ENCODE results near the gene TTLL12. TPM values are rescaled to one million over a fixed set of nuclear protein-coding genes. Genes with fewer than 3 reads are reported as not detected.

The TTLL12 gene
- total RNA-seq, 1 experiment from 2014 or later = 113 TPM

GRCh38 chr22:43197271-43197941 lies 10.5 kb upstream of the TTLL12 start:
- Histone ChIP-seq H3K4me2 (no peak overlapping the region), H3K4me3 (no peak overlapping the region), H3F3A (ENCODE audit: insufficient read depth, low read depth) (0 out of 2 replicates have a peak, but pooled peaks cover 3% of the 10 kb centered on the region), H4K20me1 (ENCODE audit: insufficient read depth) (no peaks in the 10 kb centered on the region), H3K27me3 (ENCODE audit: insufficient read depth, low read depth) (peaks cover 9% of the 10 kb centered on the region; the same call in 1 of the 2 replicates), H3K9me2 (ENCODE audit: insufficient read depth) (no peaks in the 10 kb centered on the region), H3K79me2 (ENCODE audit: low read depth) (no peaks in the 10 kb centered on the region), H3K27ac (no peak overlapping the region), H3K4me1 (replicated peaks; ENCODE audit: insufficient read depth) (0 out of 2 replicates have a peak, but pooled peaks cover 4% of the 10 kb centered on the region), H3K9me3 (ENCODE audit: insufficient read depth, low read depth) (no peaks in the 10 kb centered on the region), H2AFZ (no peak overlapping the region), H3K36me3 (ENCODE audit: low read depth) (no peaks in the 10 kb centered on the region)
- TF ChIP-seq, protein P1, sequence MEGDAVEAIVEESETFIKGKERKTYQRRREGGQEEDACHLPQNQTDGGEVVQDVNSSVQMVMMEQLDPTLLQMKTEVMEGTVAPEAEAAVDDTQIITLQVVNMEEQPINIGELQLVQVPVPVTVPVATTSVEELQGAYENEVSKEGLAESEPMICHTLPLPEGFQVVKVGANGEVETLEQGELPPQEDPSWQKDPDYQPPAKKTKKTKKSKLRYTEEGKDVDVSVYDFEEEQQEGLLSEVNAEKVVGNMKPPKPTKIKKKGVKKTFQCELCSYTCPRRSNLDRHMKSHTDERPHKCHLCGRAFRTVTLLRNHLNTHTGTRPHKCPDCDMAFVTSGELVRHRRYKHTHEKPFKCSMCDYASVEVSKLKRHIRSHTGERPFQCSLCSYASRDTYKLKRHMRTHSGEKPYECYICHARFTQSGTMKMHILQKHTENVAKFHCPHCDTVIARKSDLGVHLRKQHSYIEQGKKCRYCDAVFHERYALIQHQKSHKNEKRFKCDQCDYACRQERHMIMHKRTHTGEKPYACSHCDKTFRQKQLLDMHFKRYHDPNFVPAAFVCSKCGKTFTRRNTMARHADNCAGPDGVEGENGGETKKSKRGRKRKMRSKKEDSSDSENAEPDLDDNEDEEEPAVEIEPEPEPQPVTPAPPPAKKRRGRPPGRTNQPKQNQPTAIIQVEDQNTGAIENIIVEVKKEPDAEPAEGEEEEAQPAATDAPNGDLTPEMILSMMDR (conservative IDR thresholded peaks at IDR 0.05) = no peak
- TF ChIP-seq EZH2 (IDR thresholded peaks at IDR 0.05; ENCODE audit: low read depth) = no peak
- no peak for DNase-seq
- CTCF ChIA-PET = no interaction called here
- intact Hi-C loops (cut with micrococcal nuclease; ENCODE audit: unreplicated experiment) = no loop called here
- BruUV-seq (replicated peaks) = no TSS peak
- POLR2A ChIA-PET (ENCODE audit: unreplicated experiment) = no interaction called here

DNA sequence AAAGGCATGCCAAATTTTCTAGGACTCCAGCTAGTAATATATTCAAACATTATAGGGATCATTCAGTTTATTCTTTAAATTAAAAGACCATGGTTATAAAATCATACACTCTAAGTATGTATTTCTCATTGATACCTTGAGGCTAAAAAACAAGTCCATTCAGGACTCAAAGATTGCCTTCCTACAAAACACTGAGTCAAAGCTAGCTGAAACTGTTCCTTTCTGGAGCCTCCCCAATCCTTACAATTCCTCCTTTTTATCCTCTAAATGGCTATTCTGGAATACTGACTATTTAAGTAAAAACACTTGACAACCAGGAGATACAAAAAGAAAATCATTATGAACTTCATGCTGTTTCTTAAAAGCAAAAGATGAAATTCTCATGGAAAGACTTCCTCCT lies 4.9 kb upstream of the TTLL12 start:
- Histone ChIP-seq H3K4me1 (replicated peaks; ENCODE audit: insufficient read depth) (peaks cover 6% of the 10 kb centered on the region; the same call in 1 of the 2 replicates), H3K36me3 (ENCODE audit: low read depth) (no peaks in the 10 kb centered on the region), H3F3A (ENCODE audit: insufficient read depth, low read depth) (peaks cover 19% of the 10 kb centered on the region), H4K20me1 (ENCODE audit: insufficient read depth) (no peaks in the 10 kb centered on the region), H3K9me2 (ENCODE audit: insufficient read depth) (no peaks in the 10 kb centered on the region), H3K79me2 (ENCODE audit: low read depth) (no peaks in the 10 kb centered on the region), H2AFZ (no peak overlapping the region), H3K9me3 (ENCODE audit: insufficient read depth, low read depth) (no peaks in the 10 kb centered on the region), H3K4me3 (no peak overlapping the region), H3K4me2 (no peak overlapping the region), H3K27ac (no peak overlapping the region), H3K27me3 (ENCODE audit: insufficient read depth, low read depth) (no peaks in the 10 kb centered on the region)
- ChIA-PET CTCF (no interaction called here), POLR2A (ENCODE audit: unreplicated experiment) (no interaction called here)
- DNase-seq = no peak
- BruUV-seq (replicated peaks) = no TSS peak
- intact Hi-C loops (cut with micrococcal nuclease; ENCODE audit: unreplicated experiment) = no loop called here
- no peak for TF ChIP-seq EZH2 (IDR thresholded peaks at IDR 0.05; ENCODE audit: low read depth)

DNA sequence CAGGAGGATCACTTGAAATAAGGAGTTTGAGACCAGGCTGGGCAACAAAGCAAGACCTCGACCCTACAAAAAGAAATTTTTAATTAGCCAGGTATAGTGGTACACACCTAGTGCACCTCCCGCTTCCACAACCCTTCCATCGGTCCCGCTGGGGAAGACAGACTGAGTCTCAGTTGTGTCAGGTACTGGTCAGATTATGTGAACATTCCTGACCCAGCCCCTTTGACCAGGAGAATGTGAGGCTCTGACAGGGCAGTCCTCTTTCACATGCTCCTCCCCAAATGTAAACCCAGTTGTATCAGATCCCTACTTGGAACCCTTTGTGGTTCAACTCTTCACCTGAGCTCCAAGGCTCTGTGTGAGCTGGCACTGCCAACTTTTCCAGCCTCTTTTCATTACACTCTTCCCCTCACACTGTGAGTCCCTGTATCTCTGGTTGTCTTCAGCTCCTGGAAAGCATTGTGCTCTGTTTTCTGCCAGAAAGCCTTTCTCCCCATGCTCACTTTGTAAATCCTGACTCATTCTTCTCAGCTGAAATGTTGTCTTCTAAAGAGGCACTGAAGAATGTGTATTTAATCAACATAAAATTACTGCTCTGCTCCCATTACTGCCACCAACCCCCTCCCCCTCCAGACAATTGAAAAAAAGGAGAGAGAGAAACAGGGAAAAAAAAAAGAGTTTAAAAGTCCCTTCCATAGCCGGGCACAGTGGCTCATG lies 2.1 kb upstream of the TTLL12 start:
- Histone ChIP-seq H3K4me1 (replicated peaks; ENCODE audit: insufficient read depth) (peaks cover 25% of the 10 kb centered on the region), H3K79me2 (ENCODE audit: low read depth) (peaks cover 24% of the 10 kb centered on the region), H3K27me3 (ENCODE audit: insufficient read depth, low read depth) (no peaks in the 10 kb centered on the region), H3K9me2 (ENCODE audit: insufficient read depth) (no peaks in the 10 kb centered on the region), H3K9me3 (ENCODE audit: insufficient read depth, low read depth) (no peaks in the 10 kb centered on the region), H3K27ac (no peak overlapping the region), H3K4me2 (peak overlapping the region; percentile 87; the same call in 1 of the 2 replicates), H3K4me3 (no peak overlapping the region), H4K20me1 (ENCODE audit: insufficient read depth) (no peaks in the 10 kb centered on the region), H3F3A (ENCODE audit: insufficient read depth, low read depth) (peaks cover 35% of the 10 kb centered on the region), H2AFZ (no peak overlapping the region), H3K36me3 (ENCODE audit: low read depth) (no peaks in the 10 kb centered on the region)
- no TSS peak for BruUV-seq (replicated peaks)
- ChIA-PET POLR2A (ENCODE audit: unreplicated experiment) (no interaction called here), CTCF (interaction anchor here (0.7 kb wide), 1 partner anchor 23 kb away, joined by 3 read pairs; no protein-coding TSS in a partner anchor)
- no peak for DNase-seq
- TF ChIP-seq EZH2 (IDR thresholded peaks at IDR 0.05; ENCODE audit: low read depth) = no peak
- TF ChIP-seq, protein P1 (conservative IDR thresholded peaks at IDR 0.05) = no peak
- intact Hi-C loops (cut with micrococcal nuclease; ENCODE audit: unreplicated experiment) = loop anchor here (5.0 kb wide), 1 partner anchor 37 kb away; the partner anchor contains the start of gene TSPO
